EH (cell line): ENCODE measurements around the gene PHETA1.
A peak's percentile ranks its signal among the peaks of the same experiment; 100 is the strongest.
"Not testable (repeated sequence)": the region's sequence is repeated elsewhere in the genome, so short reads cannot be mapped to it uniquely, and the experiment has no call there.

Source experiments
- DNase-seq: peaks from one replicate; pipeline ENCODE4 v3.0.0-alpha.2; 2015; ENCODE audit warnings: low read depth

PHETA1 gene

DNA sequence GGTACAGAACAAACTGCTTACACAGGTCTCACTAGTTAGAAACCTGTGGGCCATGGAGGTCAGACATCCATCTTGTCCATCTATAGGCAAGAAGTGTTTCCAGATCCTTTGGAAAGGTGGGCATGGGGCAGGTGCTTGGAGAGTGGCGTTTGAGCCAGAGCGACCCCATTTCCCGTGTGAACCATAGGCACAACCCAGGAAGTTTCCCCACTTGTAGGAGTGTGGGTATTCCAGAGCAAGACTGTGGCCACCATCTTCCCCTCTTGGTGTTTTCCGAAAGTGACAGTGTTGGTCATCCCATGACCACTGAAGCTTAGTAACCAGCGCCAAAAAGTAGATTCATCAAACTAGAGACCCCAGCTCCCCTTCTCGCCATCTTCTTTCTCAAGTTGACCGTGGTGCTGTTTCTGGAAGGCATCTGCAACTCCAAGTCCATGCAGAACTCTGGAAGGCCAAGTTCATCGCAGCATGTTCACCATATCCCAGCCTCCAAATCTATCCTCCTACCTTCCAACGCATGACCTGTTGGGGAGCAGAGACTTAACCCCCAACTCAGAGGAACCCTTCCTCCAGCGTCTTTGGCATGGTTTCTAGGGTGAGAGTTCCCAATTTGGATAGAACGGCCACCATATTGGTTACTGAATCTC is 19.7 kb downstream of the PHETA1 start:
- DNase-seq: no peak

DNA sequence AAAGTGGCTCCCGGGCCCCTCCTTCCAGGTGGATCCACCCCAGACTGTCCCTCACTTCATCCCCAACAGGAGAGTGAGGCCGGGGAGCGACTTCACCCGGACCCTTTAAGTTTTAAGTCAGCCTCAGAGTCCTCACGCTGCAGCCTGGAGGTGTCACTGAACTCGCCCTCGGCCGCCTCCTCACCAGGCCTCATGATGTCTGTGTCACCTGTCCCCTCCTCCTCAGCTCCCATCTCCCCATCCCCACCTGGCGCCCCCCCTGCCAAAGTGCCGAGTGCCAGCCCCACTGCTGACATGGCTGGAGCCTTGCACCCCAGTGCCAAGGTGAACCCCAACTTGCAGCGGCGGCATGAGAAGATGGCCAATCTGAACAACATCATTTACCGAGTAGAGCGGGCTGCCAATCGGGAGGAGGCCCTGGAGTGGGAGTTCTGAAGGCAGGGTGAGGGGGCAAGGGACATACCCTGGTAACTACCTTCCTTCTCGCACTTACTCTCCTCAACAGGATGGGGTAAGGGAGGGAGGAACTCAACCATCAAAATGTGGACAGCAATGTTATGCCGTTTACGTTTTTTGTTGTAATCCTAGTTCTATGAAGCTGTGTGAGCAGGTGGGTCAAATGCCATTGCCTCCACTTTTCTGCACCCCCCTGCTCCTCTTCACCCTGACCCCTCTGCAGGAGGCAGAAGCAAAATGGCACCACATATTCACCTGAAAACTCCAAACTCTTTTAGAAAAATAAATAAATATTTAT is 20.8 kb downstream of the PHETA1 start:
- DNase-seq: no peak

DNA sequence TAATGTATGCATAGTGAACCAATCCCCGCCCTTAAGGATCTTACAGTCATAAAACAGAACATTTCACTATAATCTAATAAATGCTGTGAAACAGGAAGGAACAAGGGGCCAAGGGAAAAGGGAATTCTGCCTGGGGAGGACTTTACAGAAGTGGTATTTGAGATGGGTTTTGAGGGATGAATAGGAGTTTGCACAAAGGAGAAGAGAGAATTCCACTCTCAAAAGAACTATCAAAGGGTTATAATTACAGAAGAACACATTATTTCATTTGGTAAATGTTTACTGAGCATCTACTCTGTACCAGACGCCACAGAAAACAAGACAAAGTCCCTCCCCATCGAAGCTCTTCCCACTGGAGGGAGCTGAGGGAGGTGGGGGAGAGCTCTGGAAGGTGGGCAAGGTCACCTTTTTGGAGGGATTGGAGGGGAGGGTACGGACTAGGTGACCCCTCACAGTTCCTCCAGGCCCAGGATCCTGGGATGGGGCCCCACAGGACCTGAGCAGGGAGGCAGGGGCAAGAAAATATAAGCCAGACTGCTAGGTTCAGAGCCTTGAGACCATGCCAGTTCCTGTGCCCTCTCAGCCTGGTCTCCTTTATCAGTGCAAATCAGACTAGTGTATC is 24.5 kb downstream of the PHETA1 start:
- no peak for DNase-seq

DNA sequence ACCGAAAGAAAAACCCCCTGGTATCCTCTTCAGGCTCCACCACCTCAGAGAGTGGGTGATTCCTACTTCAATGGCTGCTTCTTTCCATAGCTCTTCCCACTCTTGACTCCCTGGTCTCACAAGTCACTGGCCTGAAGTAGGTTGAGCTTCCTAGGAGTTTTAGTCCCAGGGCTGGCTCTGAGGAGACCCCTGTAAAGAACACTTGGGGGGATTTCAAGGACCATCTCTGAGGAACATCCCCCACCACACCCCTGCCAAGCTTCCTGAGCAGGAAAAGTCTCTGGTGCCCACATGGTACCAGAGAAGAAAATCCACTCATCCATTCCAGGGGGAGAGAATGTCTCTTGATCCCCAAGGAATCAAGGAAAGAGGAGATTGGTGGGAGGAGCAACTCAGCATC is 25.7 kb downstream of the PHETA1 start:
- no peak for DNase-seq

DNA sequence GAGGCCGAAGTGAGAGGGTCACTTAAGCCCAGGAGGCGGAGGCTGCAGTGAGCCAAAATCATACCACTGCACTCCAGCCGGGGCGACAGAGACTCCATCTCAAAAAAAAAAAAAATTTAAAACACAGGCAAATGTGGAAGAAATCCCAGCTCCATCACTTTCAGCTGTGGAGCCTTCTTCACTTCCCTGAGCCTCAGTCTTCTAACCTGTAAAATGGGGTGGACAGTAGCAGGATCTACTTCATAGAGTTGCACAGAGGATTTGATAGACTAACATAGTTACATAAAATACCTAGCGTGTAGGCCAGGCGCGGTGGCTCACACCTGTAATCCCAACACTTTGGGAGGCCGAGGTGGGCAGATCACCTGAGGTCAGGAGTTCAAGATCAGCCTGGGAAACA is 26.5 kb downstream of the PHETA1 start:
- no peak for DNase-seq

DNA sequence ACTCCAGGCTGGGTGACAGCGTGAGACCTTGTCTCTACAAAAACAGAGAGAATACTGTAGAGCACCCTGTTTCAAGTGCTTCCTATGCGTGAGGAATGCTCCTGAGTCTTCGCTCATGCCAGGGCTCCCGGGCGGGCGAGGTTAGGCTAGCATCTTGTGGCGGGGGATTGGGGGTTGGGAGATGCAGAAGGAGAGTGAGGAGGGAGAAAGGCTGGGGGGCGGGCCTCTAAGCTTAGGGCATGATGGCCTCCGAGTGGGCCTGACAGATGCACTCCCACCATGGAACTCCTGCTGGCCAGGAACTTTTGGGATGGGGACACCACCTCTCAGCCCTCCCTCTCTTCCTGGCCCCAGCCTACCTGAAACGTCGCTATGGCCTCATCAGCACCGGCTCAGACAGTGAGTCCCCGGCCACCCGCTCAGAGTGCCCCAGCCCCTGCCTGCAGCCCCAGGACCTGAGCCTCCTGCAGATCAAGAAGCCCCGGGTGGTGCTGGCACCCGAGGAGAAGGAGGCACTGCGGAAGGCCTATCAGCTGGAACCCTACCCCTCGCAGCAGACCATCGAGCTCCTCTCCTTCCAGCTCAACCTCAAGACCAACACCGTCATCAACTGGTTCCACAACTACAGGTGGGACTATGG is 27.3 kb downstream of the PHETA1 start:
- no peak for DNase-seq

DNA sequence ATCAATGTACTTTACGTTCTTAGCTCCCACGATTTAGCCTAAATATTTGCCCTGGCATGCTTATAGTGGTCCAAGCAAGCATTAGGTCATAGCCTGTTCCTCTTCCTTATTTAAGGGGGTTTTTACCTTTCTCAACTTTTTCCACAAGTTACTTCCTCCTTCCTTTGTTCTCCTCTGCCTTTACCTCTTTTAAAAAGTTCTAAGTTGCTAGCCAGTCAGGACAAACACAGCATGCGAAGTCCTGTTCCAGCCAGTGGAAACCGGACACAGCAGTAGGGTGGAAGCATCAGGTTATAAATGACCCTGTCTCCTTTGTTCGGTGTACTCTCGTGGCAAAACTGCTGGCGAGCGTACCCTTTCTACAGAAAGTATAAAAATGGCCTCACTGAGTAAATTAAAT is 28.2 kb downstream of the PHETA1 start:
- not testable (repeated sequence) for DNase-seq

DNA sequence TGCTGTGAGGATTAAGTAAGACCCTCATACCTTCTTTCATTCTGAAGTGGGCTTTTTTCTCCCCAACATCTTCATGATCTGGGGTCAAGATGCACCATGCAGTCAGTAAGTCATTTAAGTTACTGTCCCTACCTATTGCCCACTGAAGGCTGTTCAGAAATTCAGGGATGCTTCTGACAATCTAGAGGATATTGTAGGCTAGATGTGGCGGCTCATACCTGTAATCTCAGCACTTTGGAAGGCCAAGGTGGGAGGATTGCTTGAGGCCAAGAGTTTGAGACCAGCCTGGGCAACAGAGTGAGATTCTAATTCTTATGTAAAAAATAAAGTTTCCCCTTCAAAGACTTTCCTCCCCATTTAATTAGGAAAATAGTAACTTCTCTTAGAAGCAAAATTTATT is 28.7 kb downstream of the PHETA1 start:
- DNase-seq: no peak

DNA sequence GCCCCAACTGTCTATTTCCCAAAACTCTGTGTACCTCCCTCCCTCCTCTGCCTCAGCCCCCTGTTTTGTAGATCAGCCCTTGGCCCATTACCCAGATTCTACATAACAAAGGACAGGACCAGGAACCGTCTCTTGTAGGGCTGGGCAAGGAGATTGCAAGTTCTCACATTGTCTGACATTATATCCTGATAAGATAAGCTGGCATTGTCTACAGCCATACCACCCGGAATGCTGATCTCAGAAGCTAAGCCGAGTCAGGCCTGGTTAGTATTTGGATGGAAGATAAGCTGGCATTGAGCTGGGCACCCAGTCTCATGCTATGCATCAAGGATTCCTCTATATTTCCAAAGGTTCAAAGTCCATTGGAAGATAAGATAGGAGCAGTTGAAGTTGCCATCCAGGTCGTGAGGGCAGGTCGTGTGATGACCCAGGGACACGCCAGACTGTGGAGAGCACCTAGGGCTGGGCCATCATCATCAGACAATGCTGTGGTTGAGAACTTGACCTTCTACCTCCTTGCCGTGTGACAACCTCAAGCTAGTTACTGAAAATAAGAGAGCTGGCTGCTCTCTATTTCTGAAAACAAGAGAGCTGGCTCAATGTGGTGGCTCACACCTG is 29.5 kb downstream of the PHETA1 start:
- DNase-seq: no peak

DNA sequence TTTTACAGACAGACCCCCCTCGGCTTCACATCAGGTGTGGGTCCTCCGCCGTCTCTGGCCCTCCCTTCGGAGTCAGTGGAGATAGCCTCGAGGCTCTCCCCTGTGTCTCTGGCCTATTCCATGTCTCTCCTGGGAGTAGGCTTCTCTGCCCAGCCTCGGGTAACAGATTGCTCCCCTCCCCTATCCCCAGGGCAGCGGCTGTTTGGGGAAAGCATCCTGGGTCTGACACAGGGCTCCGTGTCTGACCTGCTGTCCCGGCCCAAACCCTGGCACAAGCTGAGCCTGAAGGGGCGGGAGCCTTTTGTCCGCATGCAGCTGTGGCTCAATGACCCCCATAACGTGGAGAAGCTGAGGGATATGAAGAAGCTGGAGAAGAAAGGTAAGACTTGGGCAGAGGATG is 30.8 kb downstream of the PHETA1 start:
- DNase-seq: no peak

DNA sequence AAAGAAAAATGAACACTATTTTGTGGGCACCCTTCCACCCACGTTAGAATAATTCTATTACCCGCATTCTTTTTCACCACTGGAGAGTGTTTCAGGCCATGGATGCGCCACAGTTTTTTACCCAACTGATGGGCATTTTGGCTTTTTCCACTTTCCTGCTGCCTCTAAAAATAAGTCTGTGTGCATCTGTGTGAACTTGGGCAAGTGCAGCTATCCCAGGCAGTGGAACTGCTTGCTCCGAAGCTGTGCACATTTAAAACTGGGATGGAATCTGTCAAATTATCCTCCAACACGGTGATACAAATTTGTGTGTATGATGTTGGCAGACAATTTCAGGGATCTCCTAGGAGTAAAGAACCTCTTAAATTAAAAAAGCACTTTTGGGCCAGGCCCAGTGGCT is 31.5 kb downstream of the PHETA1 start:
- DNase-seq: no peak

DNA sequence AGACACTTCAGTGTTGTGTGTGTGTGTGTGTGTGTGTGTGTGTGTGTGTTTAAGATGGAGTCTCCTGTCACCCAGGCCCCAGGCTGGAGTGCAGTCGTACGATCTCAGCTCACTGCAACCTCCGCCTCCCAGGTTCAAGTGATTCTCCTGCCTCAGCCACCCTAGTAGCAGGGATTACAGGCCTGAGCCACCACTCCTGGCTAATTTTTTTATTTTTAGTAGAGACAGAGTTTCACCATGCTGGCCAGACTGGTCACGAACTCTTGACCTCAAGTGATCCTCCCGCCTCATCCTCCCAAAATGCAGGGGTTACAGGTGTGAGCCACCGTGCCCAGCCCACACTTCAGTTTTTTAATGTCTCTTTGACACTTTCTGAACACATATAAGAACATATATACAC is 32.5 kb downstream of the PHETA1 start:
- not testable (repeated sequence) for DNase-seq

DNA sequence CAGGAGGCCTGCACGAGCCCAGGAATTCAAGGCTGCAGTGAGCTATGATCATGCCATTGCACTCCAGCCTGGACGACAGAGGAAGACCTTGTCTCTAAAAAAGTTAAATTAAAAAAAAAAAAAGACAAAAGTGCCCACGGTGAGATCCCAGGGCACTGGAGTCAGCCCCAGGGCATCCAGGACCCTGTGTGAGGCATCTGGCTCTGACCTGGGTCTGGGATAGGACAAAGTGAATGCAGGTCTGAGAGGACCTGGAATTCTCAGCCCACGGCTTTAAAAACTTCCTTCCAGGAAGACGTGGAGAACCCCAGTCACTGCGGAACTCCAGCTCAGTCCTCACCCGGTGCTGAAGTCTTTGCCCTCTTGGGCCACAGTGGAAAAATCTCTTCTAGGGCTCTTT is 33.1 kb downstream of the PHETA1 start:
- no peak for DNase-seq

DNA sequence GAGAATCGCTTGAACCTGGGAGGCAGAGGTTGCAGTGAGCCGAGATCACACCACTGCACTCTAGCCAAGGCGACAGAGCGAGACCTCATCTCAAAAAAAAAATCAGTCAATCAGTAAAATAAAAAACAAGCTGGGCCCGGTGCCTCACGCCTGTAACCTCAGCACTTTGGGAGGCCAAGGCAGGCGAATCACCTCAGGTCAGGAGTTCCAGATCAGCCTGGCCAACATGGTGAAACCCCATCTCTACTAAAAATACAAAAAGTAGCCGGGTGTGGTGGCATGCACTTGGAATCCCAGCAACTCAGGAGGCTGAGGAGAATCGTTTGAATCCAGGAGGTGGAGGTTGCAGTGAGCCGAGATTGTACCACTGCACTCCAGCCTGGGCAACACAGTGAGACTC is 33.6 kb downstream of the PHETA1 start:
- not testable (repeated sequence) for DNase-seq

DNA sequence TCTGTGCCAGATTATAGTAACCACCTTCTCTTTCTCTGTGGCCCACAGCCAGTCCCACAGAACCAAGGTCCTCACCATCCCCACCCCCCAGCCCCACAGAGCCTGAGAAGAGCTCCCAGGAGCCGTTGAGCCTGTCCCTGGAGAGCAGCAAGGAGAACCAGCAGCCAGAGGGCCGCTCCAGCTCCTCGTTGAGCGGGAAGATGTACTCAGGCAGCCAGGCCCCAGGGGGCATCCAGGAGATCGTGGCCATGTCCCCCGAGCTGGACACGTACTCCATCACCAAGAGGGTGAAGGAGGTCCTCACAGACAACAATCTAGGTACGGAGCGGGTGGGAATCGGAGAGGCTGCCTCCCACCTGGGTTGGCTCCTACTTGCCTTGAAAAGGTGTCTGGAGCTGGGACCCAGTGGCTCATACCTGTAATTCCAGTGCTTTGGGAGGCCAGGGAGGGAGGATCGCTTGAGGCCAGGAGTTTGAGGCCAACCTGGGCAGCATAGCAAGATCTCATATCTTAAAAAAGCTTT is 34.4 kb downstream of the PHETA1 start:
- DNase-seq: no peak

DNA sequence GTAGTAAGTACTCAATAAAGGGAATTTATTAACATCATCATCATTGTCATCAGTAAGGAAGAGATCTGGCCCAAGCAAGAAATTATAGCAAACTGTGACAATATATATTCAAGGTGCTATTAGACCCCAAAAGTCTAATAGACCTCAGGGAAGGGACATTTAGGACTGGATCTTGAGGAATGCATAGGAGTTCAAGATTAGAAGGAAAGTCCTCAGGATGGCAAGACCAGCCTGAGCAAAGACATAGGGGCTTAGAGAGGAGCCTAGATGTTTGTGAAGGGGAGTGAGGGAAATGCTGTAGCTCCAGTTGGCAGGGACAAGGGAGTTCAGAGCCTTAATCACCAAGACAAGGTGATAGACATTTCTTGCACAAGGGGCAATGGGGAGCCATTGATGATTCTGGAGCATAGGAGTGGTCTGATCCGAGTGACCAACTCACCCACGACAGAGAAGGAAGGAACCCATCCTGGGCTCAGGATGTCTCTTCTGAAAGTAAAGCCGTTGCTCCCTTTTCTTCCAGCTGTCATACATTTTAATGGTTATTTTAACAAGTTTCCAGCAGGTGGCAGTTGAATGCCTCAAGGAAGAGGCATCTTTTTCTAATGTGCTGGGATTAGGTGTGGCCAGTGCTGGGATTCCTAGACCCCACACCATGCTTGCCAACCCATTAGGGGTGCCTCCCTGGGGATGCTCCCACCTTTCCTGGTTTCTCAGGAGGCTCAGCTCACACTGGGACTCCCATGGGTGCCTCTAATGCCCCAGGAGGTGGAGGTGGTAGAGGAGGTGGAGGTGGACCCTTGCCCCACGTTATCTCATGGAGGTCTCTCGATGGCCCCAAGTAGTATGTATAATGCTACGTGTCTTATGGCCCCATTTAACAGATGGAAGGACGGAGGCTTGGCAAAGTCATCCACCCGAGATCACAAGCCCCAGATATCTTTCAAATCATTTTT is 37.8 kb downstream of the PHETA1 start:
- DNase-seq: peak; percentile 69

DNA sequence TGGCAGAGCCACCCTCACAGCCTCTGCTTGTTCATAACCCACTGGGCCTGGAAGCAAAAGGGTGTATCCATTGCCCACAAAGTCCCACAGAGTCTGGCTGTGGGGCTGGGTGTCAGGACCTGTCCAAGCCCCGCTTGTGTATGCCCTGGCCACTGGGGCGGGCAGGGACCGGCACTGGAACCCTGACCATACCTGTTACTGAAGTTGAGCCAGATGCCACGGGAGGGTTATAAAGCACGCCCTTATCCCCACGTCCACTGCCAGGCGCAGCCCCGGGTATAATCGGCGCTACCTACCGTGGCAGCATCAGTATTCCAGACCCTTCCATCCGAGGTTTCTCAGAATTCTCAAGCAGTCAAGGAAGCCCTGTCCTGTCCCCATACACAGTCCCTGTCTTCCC is 40.8 kb downstream of the PHETA1 start:
- no peak for DNase-seq

DNA sequence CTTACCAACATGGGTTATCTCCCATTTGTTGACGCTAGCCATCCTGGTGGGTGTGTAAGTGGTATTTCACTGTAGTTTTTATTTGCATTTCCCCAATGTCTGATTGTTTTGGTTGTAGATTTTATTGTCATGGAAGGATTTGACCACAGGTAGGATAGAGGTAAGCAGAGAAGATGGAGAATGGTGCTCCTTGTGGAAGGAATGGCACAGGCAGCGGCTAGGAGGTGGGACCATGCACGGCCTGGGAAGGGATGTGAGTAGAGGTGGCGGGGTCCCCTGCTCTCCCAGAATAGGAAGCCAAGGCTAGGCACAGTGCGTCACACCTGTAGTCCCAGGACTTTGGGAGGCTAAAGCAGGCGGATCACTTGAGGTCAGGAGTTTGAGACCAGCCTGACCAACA is 41.4 kb downstream of the PHETA1 start:
- DNase-seq: no peak

DNA sequence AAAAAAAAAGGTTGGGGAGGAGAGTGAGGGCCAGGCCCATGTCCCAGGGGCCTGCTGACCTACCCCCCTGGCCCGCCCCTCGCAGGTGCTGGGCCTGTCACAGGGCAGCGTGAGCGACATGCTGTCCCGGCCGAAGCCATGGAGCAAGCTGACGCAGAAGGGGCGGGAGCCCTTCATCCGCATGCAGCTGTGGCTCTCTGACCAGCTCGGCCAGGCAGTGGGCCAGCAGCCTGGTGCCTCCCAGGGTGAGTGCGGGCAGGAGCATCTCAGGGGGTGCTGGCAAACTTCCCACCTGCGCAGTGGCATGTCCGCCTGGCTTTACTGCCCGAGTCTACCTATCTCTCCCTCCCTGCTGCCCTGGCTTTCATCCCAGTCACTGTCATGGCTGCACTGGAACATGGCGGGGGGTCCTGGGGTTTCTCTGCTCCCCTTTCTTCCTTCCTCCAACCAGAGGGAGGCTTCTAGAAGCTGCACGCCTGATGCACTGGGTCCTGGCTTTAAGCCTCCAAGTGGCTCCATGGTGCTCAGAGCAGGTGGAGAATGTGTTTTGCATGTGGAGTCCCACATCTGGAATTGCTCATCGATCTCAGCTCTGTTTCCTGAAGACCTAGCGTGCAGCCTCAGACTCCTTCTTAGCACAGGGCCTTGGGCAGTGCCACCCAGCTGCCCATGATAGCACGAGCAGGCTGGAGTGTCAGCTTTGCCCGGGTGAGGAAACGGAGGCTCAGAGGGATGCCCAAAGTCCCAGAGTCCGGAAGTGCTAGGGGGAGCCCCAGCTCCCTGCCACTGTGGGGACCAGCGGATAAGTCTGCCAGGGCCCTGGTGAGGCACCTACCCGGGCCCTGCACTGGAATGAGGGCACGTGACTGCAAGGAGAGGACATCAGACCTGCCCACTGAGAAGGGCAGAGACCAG is 46.3 kb downstream of the PHETA1 start:
- no peak for DNase-seq

DNA sequence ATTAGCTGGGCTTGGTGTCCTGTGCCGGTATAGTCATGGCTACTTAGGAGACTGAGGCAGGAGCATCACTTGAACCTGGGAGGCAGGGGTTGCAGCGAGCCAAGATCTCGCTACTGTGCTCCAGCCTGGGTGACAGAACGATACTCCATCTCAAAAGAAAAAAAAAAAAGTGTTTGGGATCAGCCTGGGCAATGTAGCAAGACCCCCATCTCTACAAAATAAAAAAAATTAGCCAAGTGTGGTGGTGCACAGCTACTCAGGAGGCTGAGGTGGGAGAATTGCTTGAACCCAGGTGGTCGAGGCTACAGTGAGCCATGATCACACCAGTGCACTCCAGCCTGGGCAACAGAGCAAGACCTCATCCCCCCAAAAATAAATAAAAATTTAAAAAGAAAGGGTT is 47.6 kb downstream of the PHETA1 start:
- DNase-seq: no peak
